ENCODE measurements around the gene RGS9BP.

DNA sequence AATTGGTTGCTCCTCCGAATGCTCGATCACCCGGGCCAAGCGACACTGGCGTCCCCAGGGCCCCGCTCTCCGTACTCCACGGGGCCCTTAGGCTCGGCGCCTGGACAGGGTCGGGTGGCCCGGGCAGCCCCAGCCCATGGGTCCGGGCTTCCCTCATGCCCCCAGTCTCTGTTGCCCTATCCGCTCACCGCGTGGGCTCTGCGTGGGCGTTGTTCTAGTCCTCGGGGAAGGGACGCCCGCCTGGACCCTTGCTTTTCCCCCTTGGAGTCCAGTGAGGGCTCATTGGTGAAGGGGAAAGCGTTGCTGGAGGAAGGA is 45.2 kb downstream of the RGS9BP start:
- TF ChIP-seq ZNF274 (IDR thresholded peaks at IDR 0.05; ENCODE audit: low read depth, low read length) (no peak), YY1 (IDR thresholded peaks at IDR 0.05; ENCODE audit: insufficient read depth, insufficient read length) (no peak)
